Esophagus (tissue), 2 donors: ENCODE measurements around the gene KMT5B. TPM values are rescaled to one million over a fixed set of nuclear protein-coding genes. Genes with fewer than 3 reads are reported as not detected.

Experiments used
- H3K27ac ChIP-seq, 2 donors: one replicate each; pipeline ENCODE4 v1.5.1; 2013; ENCODE audit warnings: low read depth in 2 of 2, mild to moderate bottlenecking in 2 of 2, inconsistent platforms in 1 of 2, low read length in 1 of 2, moderate library complexity in 1 of 2
- H3K27me3 ChIP-seq, 2 donors: one replicate each; pipeline ENCODE4 v1.6.1; 2013; ENCODE audit warnings: low read length in 2 of 2, control low read depth in 1 of 2, mild to moderate bottlenecking in 1 of 2; ENCODE audit not compliant: insufficient read depth in 2 of 2, control insufficient read depth in 1 of 2
- H3K36me3 ChIP-seq, 2 donors: one replicate each; pipeline ENCODE4 v1.6.1; 2013; ENCODE audit warnings: low read length in 1 of 2; ENCODE audit not compliant: control insufficient read depth in 2 of 2, insufficient read depth in 2 of 2
- H3K4me1 ChIP-seq, 2 donors: one replicate each; pipeline ENCODE4 v1.6.1; 2013; ENCODE audit warnings: low read length in 1 of 2; ENCODE audit not compliant: control insufficient read depth in 2 of 2, insufficient read depth in 2 of 2
- H3K4me3 ChIP-seq, 2 donors: one replicate each; pipeline ENCODE4 v1.5.1; 2013; ENCODE audit warnings: low read length in 2 of 2, mild to moderate bottlenecking in 2 of 2, low read depth in 1 of 2, moderate library complexity in 1 of 2
- H3K9me3 ChIP-seq, 2 donors: one replicate each; pipeline ENCODE4 v1.6.1; 2013; ENCODE audit warnings: mild to moderate bottlenecking in 2 of 2, low read depth in 1 of 2, low read length in 1 of 2, moderate library complexity in 1 of 2; ENCODE audit not compliant: control insufficient read depth in 2 of 2, insufficient read depth in 1 of 2
- WGBS, 2 donors: extraction: QIAGEN DNeasy Blood & Tissue Kit; methylation state at CpG; one replicate each; pipeline ENCODE4 v1.1.7; 2013; 5-methylcytosine and 5-hydroxymethylcytosine counted together
- polyA plus RNA-seq, 2 donors: library from polyadenylated mRNA; stranded (reverse); fragments of 200-250 nt; gene quantifications; one replicate each; pipeline ENCODE4 v1.2.3, GENCODE V29; 2013
- donor health status: healthy with polysubstance abuse.
- donor health status: Bipolar disorder and iron deficiency.

The KMT5B gene
- polyA plus RNA-seq, 2 donors, result 12.7 to 16.8 TPM

GRCh38 chr11:68130121-68130520, 83.0 kb downstream of the KMT5B start:
- Histone ChIP-seq H3K27me3 (no peaks in the 10 kb centered on the region), H3K36me3 (no peaks in the 10 kb centered on the region), H3K27ac (no peak overlapping the region), H3K9me3 (no peaks in the 10 kb centered on the region), H3K4me3 (no peak overlapping the region), H3K4me1 (peaks cover 4 to 5% of the 10 kb centered on the region in 2 donors)
- 69 to 83% methylated on average over 1 of the region's 1 CpG for WGBS, 2 donors

- Histone ChIP-seq H3K27me3 (no peaks in the 10 kb centered on the region), H3K27ac (peak overlapping the region in 1 of 2 donors; percentile 35), H3K4me3 (peak overlapping the region; percentile 12 to 39), H3K9me3 (no peaks in the 10 kb centered on the region), H3K4me1 (peaks cover 4 to 5% of the 10 kb centered on the region in 2 donors), H3K36me3 (no peaks in the 10 kb centered on the region)
- WGBS, 2 donors, result 20 to 26% methylated on average over 15 of the region's 15 CpGs
These were observed 84.3 kb downstream of the KMT5B start for GRCh38 chr11:68128682-68129327.

GRCh38 chr11:68127714-68128681, 85.1 kb downstream of the KMT5B start:
- WGBS, 2 donors, result 14 to 15% methylated on average over 44 to 48 of the region's 48 CpGs
- Histone ChIP-seq H3K36me3 (no peaks in the 10 kb centered on the region), H3K4me1 (peaks cover 4 to 5% of the 10 kb centered on the region in 2 donors), H3K4me3 (peak overlapping the region; percentile 12 to 39), H3K27me3 (no peaks in the 10 kb centered on the region), H3K9me3 (no peaks in the 10 kb centered on the region), H3K27ac (peak overlapping the region; percentile 34 to 51)

GRCh38 chr11:68125164-68125563, 87.9 kb downstream of the KMT5B start:
- WGBS, 2 donors, result 75 to 78% methylated on average over 4 of the region's 4 CpGs
- no peaks in the 10 kb centered on the region for H3K27me3 ChIP-seq
- no peaks in the 10 kb centered on the region for H3K9me3 ChIP-seq
- no peak overlapping the region for H3K4me3 ChIP-seq
- H3K4me1 ChIP-seq, result peaks cover 4 to 12% of the 10 kb centered on the region in 2 donors
- no peaks in the 10 kb centered on the region for H3K36me3 ChIP-seq
- no peak overlapping the region for H3K27ac ChIP-seq

DNA sequence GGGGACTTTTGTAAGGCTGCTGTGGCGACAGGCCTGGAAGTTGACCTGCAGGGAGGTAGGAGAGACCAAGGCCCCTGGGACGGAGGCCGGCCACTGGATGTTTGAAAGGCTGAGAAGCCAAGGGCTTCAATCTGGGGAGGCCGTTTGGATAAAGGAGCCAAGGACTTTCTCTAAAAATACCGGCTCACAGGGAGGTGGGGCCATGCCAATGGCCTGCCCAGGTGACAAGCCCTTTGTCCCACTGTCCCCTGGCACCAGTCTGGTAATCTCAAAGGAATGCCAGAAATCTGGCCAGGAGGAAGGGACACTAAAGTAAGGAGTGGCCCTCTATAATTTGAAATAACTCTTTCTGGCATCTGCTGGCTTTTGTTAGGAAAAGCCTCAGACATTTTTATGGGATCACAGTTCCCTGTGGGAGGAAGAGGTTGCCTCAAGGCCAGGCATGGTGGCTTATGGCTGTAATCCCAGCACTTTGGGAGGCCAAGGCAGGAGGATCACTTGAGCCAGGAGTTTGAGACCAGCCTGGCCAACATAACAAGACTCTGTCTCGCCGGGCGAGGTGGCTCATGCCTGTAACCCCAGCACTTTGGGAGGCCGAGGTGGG, 90.1 kb downstream of the KMT5B start:
- Histone ChIP-seq H3K27ac (no peak overlapping the region), H3K4me1 (peaks cover 0 to 12% of the 10 kb centered on the region in 2 donors), H3K27me3 (no peaks in the 10 kb centered on the region), H3K36me3 (no peaks in the 10 kb centered on the region), H3K4me3 (no peak overlapping the region), H3K9me3 (no peaks in the 10 kb centered on the region)
- WGBS, 2 donors, result 84 to 92% methylated on average over 9 of the region's 9 CpGs

DNA sequence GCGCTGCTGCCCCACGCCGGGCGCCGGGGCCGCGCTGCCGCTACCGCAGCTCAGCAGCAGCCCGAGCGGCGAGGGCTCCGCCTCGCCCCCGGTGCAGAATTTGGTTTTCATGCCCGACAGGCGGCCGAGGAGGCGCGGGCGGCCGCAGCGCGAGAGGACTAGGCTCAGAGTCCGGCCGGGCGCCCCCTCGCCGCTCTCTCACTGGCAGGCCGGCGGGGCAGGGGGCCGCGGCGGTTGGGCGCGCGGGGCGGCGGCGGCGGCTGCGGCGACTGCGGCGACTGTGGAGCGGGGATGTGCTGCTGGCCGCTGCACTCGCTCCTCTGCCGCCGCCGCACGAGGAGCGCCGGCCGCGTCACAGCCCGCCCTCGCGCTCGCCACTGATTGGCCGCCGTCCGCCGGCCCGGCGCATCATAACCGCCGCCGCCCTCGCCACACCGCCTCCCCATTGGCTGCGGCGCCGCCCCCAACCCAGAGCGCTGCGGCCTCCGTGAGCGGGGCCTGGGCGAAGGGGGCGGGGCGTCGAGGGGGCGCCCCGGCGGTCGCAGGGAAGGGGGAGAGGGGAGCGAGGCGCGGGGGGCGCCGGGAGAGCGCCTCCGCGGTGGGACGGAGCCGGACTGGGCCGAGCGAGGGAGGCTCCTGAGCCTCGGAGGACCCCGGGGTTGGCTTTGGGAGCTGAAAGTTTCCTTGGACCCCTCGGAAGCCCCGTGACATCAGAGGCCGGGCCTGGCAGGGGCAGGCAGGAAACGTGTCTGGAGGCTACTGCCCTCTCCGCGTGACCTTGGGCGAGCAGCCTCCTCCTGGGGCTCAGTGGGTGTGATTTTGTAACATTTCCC, 91.8 kb downstream of the KMT5B start, which contains the start of gene CHKA:
Gene CHKA (minus strand): TSS at position 322 of the 833 bp plus-strand sequence. CDS start 211 bp downstream, at position 111.
- H3K36me3 ChIP-seq, result no peaks in the 10 kb centered on the region
- H3K9me3 ChIP-seq, result no peaks in the 10 kb centered on the region
- peak within 1 kb of the TSS; percentile 93 to 94 for H3K27ac ChIP-seq
- 0 to 1% methylated on average over 50 to 107 of the region's 107 CpGs for WGBS, 2 donors
- peak within 1 kb of the TSS; percentile 61 to 77 for H3K4me3 ChIP-seq
- H3K4me1 ChIP-seq, result peaks cover 0 to 7% of the 10 kb centered on the region in 2 donors
- no peaks in the 10 kb centered on the region for H3K27me3 ChIP-seq

GRCh38 chr11:68120273-68121066, 92.6 kb downstream of the KMT5B start:
- Histone ChIP-seq H3K27ac (peak overlapping the region; percentile 93 to 94), H3K4me1 (peaks cover 0 to 7% of the 10 kb centered on the region in 2 donors), H3K27me3 (no peaks in the 10 kb centered on the region), H3K9me3 (no peaks in the 10 kb centered on the region), H3K36me3 (no peaks in the 10 kb centered on the region), H3K4me3 (peak overlapping the region; percentile 61 to 77)
- 3% methylated on average over 51 to 73 of the region's 73 CpGs for WGBS, 2 donors

DNA sequence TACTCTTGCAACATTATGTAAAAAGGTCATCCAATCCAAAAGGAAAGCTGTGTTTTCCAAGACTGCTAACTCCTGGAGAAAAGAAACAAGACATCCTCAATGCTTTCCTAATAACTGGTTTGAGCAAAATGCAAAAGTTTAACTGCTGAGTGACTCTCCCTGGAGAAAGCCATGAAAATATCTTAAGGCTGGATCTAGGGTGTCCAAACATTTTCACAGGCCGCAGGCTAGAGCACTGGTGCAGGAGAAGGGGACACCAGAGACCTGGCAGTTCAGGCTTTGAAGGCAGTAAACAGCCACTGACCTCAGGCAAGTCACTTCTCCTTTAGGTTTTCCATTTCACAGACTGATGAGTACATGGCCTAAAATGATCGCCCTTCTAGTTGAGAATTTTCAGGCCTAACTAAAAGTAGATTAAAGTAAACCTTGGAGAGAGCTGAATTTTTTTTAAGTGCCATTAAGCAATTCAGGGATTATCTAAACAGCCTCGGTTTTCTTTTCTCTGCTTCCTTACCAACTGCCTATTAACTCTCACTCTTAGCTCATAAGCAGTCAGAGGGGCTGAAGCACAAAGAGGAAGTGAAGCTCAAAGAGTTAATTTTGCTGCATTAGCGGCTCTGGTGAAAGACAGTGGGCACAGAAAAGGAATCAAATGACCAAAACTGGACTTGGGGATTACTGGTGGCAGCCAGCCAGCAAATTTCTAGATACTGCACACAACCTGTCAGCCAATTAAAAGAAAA, 94.2 kb downstream of the KMT5B start:
- H3K4me3 ChIP-seq, result no peak overlapping the region
- 58 to 62% methylated on average over 4 of the region's 4 CpGs for WGBS, 2 donors
- H3K36me3 ChIP-seq, result no peaks in the 10 kb centered on the region
- no peaks in the 10 kb centered on the region for H3K27me3 ChIP-seq
- no peaks in the 10 kb centered on the region for H3K9me3 ChIP-seq
- H3K4me1 ChIP-seq, result peaks cover 0 to 7% of the 10 kb centered on the region in 2 donors
- peak overlapping the region; percentile 45 to 62 for H3K27ac ChIP-seq
